MM.1S (cell line): ENCODE data around the gene CRIP2.

Experiments used
- EZH2 ChIP-seq: fragments of 300-600 bp; sonication (generic); optimal IDR thresholded peaks from 2 replicates; pipeline ENCODE3; 2017; ENCODE audit warnings: low read depth, mild to moderate bottlenecking, antibody characterized with exemption, low read length, mixed read lengths
- EZH2phosphoT487 ChIP-seq: fragments of 300-600 bp; sonication (generic); IDR thresholded peaks from 2 replicates; pipeline ENCODE4 v1.6.1; 2018; ENCODE audit warnings: antibody characterized with exemption, low read length
- TF ChIP-seq, protein P1 (sequence below): fragments of 300-600 bp; sonication (generic); IDR thresholded peaks from 2 replicates; pipeline ENCODE4 v1.5.1; 2016; ENCODE audit warnings: antibody characterized with exemption, low read length, mixed read lengths

DNA sequence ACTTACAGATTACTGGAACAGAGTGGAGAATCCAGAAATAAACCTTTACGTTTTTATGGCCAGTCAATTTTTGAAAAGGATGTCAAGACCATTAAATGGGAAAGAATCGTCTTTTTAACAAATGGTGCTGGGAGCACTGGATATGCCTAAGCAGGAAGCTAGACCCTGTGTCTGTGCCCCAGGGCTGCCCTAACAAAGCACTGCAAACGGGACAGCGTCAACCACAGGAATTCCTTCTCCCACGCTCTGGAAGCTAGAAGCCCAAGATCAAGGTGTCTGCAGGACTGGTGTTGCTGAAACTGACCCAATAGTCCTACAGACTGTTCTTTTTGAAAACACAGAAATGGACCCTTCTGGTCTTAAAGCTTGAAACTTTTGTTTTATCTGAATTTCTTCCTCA, 42.5 kb downstream of the CRIP2 start:
- TF ChIP-seq, protein P1, sequence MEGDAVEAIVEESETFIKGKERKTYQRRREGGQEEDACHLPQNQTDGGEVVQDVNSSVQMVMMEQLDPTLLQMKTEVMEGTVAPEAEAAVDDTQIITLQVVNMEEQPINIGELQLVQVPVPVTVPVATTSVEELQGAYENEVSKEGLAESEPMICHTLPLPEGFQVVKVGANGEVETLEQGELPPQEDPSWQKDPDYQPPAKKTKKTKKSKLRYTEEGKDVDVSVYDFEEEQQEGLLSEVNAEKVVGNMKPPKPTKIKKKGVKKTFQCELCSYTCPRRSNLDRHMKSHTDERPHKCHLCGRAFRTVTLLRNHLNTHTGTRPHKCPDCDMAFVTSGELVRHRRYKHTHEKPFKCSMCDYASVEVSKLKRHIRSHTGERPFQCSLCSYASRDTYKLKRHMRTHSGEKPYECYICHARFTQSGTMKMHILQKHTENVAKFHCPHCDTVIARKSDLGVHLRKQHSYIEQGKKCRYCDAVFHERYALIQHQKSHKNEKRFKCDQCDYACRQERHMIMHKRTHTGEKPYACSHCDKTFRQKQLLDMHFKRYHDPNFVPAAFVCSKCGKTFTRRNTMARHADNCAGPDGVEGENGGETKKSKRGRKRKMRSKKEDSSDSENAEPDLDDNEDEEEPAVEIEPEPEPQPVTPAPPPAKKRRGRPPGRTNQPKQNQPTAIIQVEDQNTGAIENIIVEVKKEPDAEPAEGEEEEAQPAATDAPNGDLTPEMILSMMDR: no peak
- TF ChIP-seq EZH2: no peak
- TF ChIP-seq EZH2phosphoT487: no peak
